ENCODE results near the gene MARK3.

MARK3 gene

DNA sequence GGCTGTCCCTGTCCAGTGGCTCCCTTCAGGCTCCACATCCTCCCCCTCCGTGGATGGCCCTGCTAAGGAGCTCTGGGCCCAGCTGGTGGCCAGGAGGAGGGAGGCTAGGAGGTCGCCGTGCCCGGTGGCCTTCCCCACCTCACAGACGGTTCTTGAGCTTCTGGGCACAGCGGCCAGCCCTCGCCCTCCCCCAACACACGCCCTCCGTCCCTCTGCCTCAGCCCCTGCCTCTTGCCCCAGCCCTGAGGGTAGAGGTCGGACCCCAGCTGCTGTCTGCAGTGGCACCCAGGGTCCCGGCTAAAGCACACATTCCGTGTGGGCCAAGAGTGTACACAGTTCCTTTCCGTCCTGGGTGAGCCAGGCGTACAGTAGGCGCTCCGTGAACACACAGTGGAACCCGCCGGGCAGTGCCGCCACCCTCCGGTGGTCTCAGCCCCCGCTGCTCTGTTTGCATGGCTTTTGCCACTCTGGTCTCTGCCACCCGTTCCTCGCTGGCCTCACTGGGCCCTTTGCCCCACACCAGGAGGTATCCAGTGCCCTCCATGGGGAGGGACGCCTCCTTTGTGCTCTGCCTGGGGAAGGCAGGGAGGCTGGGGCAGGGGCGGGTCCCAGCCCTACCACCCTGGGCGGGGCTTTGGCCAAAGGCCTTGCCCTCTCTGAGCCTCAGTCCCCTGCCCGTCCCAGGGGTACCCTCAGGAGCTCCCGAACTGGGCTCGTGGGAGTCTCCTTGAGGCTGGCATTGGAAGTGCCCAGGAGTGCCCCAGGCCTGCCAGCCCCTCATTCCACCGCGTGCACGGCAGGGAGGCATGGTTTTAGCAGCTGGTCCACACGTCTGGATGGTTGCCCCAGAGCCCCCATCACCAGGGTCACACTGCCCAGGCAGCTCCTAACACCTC is 156.7 kb downstream of the MARK3 start:
- peak in 1 of 2 donors; percentile 71 for DNase-seq

DNA sequence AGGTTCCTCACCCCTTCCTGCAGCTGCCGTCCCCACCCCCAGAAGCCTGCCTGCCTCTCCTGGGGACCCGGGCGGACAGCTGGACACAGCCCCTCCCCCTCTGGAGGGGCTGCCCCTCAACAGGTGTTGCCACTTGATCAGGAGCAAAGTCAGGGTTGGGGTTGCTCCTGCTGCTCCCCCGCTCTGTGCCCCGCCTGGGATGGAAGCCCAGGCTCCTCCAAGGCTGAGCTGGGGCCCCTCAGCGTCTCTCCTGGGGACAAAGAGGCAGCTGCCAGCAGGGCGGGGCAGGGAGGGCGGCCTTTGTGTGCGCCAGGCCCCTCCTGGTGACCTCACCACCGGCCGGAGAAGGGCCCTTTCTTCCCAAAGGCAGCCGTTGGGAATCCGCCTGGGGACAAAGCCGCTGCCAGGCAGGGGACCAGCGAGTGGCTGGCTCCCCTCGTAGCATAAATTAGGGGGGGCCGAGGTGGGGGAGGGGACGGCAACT is 157.4 kb downstream of the MARK3 start:
- peak; percentile 91 to 94 for DNase-seq

DNA sequence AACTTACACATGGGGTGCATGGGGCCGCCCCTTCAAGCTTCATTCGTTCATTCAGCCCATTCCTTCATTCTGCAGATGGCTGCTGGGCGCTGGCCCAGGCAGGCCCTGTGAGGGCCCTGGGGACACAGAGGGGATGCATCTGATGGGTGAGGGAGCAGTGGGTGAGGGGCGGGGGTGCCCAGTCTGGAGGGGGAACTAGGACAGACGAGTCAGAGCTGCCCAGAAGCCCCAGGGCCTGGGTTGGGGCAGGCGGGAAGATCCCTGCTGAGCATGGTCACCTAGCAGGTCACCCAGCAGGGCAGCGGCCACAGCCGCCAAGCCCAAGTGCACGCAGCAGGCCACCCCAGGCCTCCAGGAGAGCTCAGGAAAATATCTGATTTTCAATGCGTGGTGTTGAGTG is 157.9 kb downstream of the MARK3 start:
- DNase-seq, result peak in 1 of 2 donors; percentile 88

DNA sequence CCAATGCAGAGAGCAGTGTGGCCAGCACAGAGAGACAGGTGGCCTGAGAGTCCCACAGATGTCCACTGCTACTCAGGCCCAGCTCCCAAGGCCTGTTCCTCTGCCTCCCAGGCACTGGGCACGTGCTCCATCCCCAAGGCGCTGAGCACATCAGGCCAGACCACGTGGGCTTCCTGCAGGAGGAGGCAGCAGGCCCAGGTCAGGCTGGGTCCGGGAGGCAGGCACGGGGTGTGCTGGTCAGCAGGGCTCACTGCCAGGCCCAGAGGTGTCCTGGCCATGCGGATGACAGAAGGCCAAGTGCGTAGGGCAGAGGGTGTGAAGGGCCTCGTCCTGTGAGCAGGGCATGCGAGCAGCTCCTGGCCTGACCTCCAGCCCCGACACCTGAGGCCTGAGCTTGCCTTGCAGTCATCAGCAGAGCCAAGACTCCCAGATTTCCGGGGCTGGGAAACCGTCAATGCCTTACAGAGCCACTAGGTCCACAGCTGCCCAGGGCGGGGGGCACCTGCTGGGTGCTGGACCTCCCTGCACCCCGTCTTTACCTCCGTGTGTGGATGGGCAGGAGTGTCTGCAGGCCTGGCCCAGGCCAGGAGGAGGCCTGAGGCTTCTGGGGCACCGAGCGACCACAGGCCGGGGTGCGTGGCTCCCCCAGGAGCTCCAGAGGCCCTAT is 158.6 kb downstream of the MARK3 start:
- no peak for DNase-seq

DNA sequence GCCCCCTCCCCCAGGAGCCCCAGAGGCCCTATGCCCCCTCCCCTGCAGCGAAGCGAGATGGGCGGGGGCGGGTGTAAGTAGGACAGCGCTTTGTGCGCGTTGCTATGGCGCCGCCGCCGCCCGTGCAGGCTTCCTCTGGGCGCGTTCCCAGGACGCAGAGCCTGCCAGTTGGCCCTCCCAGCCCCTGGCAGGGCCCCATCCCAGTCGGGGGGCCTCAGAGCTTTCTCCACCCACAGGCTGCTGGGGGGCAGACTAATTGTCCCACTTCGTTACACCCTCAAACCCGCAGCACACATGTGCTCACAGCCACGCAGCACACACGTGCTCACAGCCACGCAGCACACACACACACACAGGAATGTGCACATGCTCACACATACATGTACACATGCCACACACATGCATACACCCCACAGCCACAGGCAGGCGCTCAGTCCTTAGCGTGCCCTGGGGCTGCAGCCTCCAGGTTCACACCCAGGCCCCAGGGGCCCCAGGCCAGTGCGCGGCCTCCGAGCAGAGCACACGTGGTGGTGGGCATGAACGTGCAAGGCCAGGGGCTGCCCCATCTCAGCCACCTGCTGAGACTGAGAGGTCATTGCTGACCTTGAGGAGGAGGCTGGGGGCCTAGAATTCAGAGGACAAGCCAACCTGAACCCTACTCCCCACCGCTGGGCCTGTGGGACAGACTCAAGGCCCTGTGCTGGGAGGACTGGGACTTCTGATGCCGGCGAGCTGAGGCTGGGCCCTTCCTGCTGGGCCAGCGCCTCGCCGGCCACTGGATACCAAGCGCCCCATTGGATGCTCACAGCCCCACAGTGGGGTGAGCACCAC is 159.4 kb downstream of the MARK3 start:
- peak; percentile 80 to 86 for DNase-seq

DNA sequence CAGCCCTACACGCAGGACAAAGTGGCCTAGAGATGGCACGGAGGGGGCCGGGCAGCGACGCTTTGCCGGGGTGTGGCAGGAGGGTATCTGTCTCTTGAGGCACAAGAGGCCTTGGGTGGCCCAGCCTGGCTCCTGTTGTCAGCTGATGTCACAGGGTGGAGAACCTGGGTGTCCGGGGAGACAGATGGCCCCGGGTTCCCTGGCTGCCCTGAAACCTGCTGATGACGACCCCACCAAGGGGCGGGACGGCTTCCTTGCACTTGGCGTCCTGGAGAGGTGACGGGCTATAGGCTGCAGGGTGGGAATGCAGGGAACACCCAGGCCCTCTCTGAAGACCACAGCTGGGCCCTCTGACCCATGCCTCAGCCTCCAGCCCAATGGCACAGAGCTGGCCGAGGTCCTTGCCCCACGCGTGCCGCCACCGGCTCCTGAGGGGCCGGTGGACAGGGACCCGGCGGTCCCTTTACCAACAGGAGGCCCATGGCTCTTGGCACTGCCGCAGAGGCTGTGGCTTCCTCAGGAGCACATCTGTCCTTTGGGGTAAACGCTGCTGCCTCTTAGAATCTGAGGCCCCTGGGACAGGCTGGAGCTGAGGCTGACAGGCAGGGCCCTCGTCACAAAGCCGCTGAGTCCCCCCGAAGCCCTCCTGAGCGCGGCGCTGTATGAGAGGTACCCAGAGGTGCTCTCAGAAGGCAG is 160.2 kb downstream of the MARK3 start:
- no peak for DNase-seq

DNA sequence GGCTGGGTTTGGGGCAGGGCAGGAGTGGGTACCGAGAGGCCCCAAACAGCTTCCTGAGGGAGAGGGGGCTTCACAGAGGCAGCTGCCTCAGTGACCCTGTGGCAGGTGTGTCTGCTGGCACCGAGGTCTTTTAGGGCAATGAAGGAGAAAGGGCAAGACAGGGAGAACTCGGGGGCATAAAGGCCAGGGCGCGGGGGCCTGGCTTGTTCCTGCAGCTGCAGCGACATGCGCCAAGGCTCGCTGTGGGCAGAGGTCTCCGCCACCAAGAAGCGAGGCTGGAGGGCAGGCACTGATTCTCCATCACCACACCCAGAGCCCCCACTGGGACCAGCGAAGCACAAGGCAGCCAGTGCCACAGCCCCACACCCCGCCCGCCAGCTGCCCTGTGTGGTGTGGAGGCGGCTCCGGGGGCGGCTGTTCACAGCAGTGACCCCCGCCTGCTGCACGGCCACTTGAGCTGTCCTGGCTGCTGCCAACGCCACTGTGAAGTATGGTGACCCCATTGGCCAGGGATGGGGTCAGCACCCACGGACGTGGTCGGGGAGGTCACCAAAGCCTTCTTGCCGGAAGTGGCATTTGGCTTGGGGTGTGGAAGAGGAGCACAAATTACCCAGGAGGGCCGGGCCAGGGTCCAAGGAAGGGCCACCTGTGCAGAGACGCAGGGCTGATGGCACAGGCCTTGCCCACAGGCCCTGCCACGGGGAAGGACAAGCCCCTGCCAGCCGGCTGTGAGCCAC is 160.9 kb downstream of the MARK3 start:
- no peak for DNase-seq

DNA sequence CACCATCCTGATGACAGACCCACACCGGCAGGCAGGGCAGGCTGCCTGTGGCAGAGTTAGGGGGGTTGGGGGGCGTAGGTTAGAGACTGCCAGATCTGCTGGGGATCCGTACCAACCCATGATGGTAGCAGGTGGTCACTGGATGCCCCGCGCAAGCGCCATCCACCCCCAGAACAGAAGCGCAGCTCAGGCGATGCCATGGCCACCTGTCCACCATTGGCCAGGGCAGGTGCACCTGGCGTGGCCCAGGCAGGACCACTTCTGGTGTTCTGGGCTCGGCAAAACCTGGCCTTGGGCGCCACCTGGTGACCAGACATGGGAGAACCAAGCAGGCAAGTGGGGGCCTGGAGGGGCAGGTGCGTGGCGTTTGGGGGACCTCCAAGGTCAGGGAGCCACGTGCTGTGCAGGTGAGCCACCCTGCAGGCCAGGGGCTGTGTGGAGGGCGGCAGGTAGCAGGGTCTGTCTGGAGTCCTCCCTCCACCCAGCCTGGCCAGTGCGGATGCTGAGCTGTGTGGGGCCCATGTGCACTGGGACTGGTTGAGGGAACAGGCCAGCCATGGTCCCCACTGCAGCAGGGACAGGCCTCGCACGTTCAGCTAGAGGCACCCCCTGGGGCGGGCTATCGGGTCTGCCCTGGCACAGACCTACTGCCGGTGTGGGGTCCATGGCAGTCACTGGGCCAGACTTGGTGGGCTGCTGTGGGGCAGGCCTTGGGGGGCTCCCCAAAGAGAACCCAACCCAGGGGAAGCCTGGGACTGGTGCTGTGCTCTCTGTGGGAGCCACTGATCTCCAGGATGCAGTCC is 161.6 kb downstream of the MARK3 start:
- DNase-seq, result peak in 1 of 2 donors; percentile 73

DNA sequence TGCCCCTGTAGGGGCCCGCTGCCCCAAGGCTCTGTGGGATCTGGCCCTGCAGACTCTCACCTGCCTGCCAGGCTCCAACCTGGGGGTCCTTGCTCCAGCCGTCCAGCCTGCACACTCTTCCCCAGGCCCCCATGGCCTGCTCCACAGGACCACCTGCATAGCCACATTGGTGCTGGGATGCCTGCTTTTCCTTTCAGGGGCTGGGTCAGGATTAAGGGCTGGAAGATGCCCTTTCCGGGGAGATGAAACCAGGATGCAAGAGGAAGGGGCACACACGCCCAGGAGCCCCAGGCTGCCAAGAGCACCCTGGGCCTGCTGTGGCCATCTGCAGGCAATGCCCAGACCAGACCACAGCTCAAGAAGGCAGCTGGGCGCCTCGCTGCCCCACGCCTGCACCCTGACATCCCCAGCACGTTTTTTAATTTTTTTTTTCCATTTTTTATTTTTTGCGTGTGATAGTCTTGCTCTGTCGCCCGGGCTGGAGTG is 162.3 kb downstream of the MARK3 start:
- no peak for DNase-seq

DNA sequence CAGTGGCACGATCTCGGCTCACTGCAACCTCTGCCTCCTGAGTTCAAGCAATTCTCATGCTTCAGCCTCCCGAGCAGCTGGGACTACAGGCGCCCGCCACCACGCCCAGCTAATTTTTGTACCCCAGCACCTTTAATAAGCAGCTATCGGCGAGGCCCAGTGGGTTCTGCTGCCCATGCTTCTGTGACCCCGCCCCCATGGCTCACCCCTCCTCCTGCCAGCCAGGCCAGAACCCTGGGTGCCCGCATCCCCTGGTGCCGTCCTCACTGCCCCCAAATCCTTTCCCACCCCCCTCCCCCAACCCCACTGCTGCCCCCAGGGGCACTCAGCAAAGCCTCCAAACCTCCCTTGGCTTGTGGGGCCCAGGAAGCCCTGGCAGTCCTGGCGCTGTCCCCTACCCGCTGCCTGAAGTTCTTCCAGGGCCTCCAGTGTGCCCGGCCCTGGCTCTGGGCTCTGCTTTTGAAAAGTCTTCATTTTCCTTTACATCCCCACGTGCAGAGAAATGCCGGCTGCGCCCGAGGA is 162.8 kb downstream of the MARK3 start:
- no peak for DNase-seq

DNA sequence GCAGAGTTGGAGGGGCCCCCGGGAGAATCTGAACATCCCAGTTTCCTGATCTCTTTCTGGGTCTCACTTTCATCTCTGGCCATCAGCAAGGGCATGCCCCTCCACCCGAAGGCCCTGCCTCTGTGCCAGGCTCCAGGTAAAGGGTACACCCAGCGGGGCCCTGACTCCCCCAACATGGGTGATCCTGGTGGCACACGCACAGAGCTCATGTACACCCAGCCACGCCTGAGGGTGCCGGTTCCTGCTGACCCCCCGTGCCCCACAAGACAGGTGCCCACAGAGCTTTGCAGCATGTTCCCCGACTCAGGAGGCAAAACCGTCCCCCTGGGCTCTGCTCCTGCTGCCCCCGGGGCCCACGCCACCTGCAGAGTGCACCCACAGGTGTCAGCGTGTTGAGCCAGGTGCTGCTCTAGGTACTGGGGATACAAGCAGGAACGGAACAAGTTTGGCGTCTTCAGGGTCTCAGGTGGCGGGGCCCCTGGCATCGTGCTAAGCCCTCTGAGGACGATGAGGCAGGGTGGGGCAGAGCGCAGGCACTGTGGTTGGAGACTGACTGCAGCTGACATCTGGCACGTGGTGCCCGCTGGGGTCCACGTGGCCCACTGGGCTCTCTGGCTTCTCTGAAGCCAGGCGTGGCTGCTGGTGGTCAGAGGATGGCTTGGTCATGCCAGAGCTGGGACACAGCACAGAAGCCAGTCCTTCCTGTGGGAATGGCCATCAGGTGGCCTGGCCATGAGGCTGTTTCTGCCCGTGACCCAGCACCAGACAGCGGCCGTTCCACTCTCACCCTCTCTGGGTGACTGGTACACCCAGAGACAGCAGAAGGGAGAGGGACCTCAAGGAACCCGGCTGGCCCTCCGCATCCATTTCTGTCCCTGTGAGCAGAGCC is 163.5 kb downstream of the MARK3 start:
- peak in 1 of 2 donors; percentile 64 for DNase-seq

DNA sequence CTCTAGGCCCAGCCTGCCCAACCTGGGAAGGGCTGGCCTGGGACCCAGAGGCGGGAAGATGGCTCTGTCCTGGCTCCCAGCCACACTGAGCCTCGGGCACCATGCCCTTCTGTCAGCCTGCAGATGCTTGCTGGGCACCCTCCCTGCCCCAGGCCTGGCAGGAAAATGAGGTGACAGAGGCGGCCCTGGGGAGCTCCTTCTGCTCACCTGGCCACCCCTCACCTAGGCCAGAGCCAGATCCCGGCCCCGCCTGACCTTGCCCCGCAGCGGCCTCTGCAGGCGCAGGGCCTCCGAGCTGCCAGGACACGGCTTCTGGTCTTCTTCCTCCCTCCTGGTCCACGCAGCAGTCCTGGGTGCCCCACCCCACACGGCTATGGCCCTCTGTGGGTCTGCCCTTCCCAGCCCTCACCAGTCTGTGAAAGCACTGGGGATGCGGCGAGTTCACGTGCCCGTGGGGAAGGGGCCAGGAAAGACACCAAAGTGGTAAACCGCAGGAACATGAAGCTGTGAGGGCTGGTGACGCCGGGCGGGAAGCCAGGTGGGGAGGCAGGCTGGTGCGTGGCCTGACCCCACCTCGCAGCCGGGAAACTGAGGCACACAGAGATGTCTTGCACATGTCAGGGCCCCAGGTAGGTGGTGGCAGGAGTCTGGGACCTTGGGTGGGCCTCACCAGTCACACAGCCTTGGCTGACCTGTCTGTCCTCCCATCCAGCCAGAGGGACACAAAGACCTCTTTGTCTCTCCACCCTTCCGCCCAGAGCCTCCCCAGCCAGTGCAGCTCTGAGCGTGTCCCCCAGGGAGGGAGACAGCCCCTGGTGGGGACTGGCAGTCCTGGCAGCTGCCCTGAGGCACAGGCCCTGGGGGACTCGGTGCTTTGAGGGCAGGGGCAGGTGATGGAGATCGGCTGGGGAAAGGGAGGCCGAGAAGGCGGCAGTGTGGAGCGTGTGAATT is 164.4 kb downstream of the MARK3 start:
- DNase-seq, result peak; percentile 62 to 85

DNA sequence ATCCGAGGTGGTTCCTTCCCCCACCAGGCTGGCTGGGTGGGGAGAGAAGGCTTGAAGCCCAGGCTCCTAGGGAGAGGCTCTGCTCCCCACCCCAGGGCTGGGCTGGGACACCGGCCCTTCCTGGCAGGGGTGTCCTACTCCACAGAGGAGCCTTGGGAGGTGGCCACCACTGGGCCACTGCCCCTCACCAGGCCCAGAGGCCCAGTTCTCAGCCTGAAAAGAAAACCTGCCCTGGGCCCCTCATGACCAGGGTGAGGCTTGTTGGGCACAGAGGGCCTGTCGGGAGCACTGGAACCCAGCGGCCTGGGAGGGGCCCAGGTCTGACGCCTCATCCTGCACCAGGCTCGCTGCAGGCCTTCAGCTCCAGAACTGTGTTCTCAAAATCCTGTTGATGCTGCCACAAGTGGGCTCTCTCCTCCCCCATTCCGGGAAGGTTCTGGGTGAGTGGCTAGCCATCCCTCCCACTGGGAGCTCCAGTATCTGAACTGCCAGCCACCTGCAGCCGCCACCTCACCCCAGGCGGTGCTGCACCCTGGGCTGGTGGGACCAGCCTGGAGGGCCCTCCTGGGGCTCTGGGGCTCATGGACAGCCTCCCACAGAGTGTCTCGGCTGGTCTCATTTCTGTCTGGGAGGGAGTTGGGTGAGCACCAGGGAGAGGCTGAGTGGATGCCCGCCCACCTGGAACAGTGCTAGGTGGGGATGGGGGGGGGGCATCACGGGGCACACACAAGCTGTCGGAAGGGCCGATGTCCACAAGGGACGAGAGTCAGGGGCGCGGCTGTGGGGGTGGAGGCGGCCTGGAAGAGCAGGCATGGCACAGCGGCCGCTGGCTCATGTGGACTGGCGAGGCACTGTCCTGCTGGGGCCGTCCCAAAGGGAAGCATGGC is 165.5 kb downstream of the MARK3 start:
- DNase-seq, result no peak

DNA sequence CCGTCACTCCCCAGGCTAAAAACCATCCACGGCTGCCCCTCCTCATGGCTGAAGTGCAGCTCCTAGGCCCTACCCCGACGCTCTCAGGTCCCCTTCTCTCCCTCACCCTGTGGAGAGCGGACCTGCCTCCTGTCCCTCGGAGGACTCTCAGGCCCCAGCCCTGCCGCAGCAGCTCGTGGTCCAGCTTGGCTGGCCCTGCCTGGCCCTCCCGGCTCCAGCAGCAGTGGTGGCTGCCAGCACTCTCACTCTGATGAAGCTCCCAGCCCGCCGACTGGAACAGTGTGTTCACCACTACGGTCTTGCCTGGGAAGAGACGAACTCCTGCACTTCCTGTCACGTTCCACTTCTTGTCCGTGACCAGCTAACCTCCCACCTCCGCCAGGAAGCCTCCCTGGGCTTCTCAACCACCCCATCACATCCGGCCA is 166.1 kb downstream of the MARK3 start:
- DNase-seq, result no peak

DNA sequence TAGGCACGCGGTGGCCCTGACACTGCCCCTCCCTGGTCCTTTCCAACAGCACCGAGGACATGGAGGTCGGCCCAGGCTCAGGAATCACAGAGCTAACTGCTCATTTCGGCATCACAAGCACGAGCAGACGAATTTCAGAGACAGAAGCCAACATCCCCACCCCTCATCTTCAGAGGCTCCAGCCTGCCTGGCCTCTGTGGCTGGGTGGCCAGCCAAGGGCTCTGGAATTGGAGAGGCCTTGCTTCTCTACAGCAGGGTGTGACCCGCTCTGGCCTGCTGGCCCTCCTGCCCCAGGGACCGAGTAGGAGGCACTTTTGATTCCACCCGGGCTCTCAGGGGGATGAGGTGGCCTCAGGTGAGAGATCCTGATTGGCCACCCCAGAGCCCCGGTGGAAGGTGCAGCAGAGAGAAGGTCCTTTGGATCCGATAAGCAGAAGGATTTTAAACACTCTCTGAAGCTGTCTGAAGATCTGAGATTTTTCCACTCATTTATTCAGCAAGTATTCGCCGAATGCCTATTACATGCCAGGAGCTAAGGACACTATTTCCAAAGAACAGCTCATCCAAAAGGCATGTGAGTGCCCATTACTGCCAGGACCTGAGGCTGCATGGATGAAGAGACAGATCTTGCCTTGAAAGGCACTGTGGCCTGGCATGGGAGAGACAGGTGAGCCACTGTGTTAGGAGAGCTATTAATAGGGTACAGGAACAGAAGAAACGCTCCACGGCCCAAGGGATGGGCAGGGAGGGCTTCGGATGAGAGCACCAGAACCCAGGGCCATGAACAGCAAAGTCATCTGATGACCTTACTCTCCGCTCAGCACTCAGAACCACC is 167.0 kb downstream of the MARK3 start:
- no peak for DNase-seq

DNA sequence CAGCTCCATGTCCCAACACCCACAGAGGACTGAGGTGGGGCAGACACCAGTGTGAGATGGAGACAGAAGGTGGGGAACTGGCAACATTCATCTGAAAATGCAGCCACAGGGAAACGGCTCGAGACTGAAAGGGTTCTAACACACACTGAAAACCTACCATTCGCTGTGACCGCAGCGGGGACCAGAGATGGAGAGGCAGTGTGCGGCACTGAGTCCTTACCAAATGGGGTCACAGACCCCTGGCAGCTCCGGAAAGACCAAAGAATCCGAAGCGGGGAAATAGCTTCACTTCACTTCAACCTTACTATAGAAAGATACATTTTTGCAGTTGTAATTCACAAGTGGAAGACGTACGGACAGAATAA is 167.6 kb downstream of the MARK3 start:
- no peak for DNase-seq

All from hippocampal formation (tissue), 2 donors.